ENCODE results near the gene APOBEC3A. TPM values are rescaled to one million over a fixed set of nuclear protein-coding genes. Genes with fewer than 3 reads are reported as not detected.

APOBEC3A gene
- under 1 TPM in 1 of 3 donors, not detected in 2; 0.13 TPM for total RNA-seq

- no peaks in the 10 kb centered on the region for H3K27me3 Mint-ChIP-seq (ENCODE audit: low read depth)
- no peaks in the 10 kb centered on the region for H3K9me3 Mint-ChIP-seq
- DNase-seq, result no peak
- no peaks in the 10 kb centered on the region for H3K36me3 Mint-ChIP-seq (ENCODE audit: insufficient read depth)
- ATAC-seq, result no peak
- peaks cover 11% of the 10 kb centered on the region for H3K4me1 Mint-ChIP-seq (ENCODE audit: low read depth)
- no peak within 1 kb of the TSS for H3K4me3 Mint-ChIP-seq
These were observed at the start of gene APOBEC3A for GRCh38 chr22:38957046-38957770. Gene APOBEC3A, plus strand, starts transcription at chr22:38957609. Its CDS starts 83 bp downstream, at chr22:38957692.

GRCh38 chr22:38907767-38908166 is 49.6 kb upstream of the APOBEC3A start:
- Mint-ChIP-seq H3K36me3 (ENCODE audit: insufficient read depth) (no peaks in the 10 kb centered on the region), H3K4me3 (no peak overlapping the region), H3K27me3 (ENCODE audit: low read depth) (peaks cover 40% of the 10 kb centered on the region), H3K9me3 (peaks cover 5% of the 10 kb centered on the region), H3K4me1 (ENCODE audit: low read depth) (no peaks in the 10 kb centered on the region)
- no peak for DNase-seq
- ATAC-seq, result no peak

GRCh38 chr22:38911434-38911833 is 46.0 kb upstream of the APOBEC3A start:
- no peaks in the 10 kb centered on the region for H3K4me1 Mint-ChIP-seq (ENCODE audit: low read depth)

GRCh38 chr22:38919631-38920190 is 37.7 kb upstream of the APOBEC3A start:
- Mint-ChIP-seq H3K4me1 (ENCODE audit: low read depth) (no peaks in the 10 kb centered on the region), H3K4me3 (no peak overlapping the region), H3K27me3 (ENCODE audit: low read depth) (peaks cover 25% of the 10 kb centered on the region), H3K9me3 (no peaks in the 10 kb centered on the region), H3K36me3 (ENCODE audit: insufficient read depth) (no peaks in the 10 kb centered on the region)
- no peak for ATAC-seq
- no peak for DNase-seq

More at GRCh38 chr22:38911434-38911833, 46.0 kb upstream of the APOBEC3A start:
- ATAC-seq (no peak), DNase-seq (no peak)
- no peaks in the 10 kb centered on the region for H3K36me3 Mint-ChIP-seq (ENCODE audit: insufficient read depth)
- H3K4me3 Mint-ChIP-seq, result no peak overlapping the region
- H3K9me3 Mint-ChIP-seq, result no peaks in the 10 kb centered on the region
- H3K27me3 Mint-ChIP-seq (ENCODE audit: low read depth), result peaks cover 33% of the 10 kb centered on the region

- Mint-ChIP-seq H3K36me3 (ENCODE audit: insufficient read depth) (no peaks in the 10 kb centered on the region), H3K27me3 (ENCODE audit: low read depth) (peaks cover 36% of the 10 kb centered on the region), H3K4me1 (ENCODE audit: low read depth) (no peaks in the 10 kb centered on the region), H3K4me3 (no peak overlapping the region), H3K9me3 (no peaks in the 10 kb centered on the region)
- DNase-seq, result no peak
- ATAC-seq, result no peak
These were observed 36.3 kb upstream of the APOBEC3A start for GRCh38 chr22:38921120-38921519.

- DNase-seq (no peak), ATAC-seq (no peak)
- Mint-ChIP-seq H3K4me1 (ENCODE audit: low read depth) (no peaks in the 10 kb centered on the region), H3K36me3 (ENCODE audit: insufficient read depth) (no peaks in the 10 kb centered on the region), H3K4me3 (no peak overlapping the region), H3K27me3 (ENCODE audit: low read depth) (peaks cover 38% of the 10 kb centered on the region), H3K9me3 (no peaks in the 10 kb centered on the region)
These were observed 35.6 kb upstream of the APOBEC3A start for GRCh38 chr22:38921806-38922205.

GRCh38 chr22:38923463-38924346 is 33.7 kb upstream of the APOBEC3A start:
- H3K4me3 Mint-ChIP-seq, result no peak overlapping the region
- DNase-seq (no peak), ATAC-seq (no peak)
- H3K4me1 Mint-ChIP-seq (ENCODE audit: low read depth), result peaks cover 3% of the 10 kb centered on the region
- H3K36me3 Mint-ChIP-seq (ENCODE audit: insufficient read depth), result no peaks in the 10 kb centered on the region
- no peaks in the 10 kb centered on the region for H3K9me3 Mint-ChIP-seq
- H3K27me3 Mint-ChIP-seq (ENCODE audit: low read depth), result peaks cover 47% of the 10 kb centered on the region

GRCh38 chr22:38924347-38924952 is 33.0 kb upstream of the APOBEC3A start:
- ATAC-seq, result no peak
- H3K4me3 Mint-ChIP-seq, result no peak overlapping the region
- DNase-seq, result no peak
- no peaks in the 10 kb centered on the region for H3K36me3 Mint-ChIP-seq (ENCODE audit: insufficient read depth)
- H3K9me3 Mint-ChIP-seq, result no peaks in the 10 kb centered on the region
- H3K27me3 Mint-ChIP-seq (ENCODE audit: low read depth), result peaks cover 49% of the 10 kb centered on the region
- peaks cover 3% of the 10 kb centered on the region for H3K4me1 Mint-ChIP-seq (ENCODE audit: low read depth)

- no peak overlapping the region for H3K4me3 Mint-ChIP-seq
- no peak for DNase-seq
- ATAC-seq, result no peak
- H3K36me3 Mint-ChIP-seq (ENCODE audit: insufficient read depth), result no peaks in the 10 kb centered on the region
- peaks cover 48% of the 10 kb centered on the region for H3K27me3 Mint-ChIP-seq (ENCODE audit: low read depth)
- peaks cover 3% of the 10 kb centered on the region for H3K4me1 Mint-ChIP-seq (ENCODE audit: low read depth)
- H3K9me3 Mint-ChIP-seq, result no peaks in the 10 kb centered on the region
These were observed 31.8 kb upstream of the APOBEC3A start for GRCh38 chr22:38925571-38926041.

- Mint-ChIP-seq H3K4me1 (ENCODE audit: low read depth) (peaks cover 3% of the 10 kb centered on the region), H3K9me3 (no peaks in the 10 kb centered on the region), H3K4me3 (peak overlapping the region; percentile 43), H3K27me3 (ENCODE audit: low read depth) (peaks cover 41% of the 10 kb centered on the region), H3K36me3 (ENCODE audit: insufficient read depth) (no peaks in the 10 kb centered on the region)
- ATAC-seq, result peak; percentile 65 to 78
- peak; percentile 43 for DNase-seq
These were observed 30.2 kb upstream of the APOBEC3A start for GRCh38 chr22:38927033-38927781.

- ATAC-seq (no peak), DNase-seq (no peak)
- Mint-ChIP-seq H3K36me3 (ENCODE audit: insufficient read depth) (no peaks in the 10 kb centered on the region), H3K4me1 (ENCODE audit: low read depth) (peaks cover 3% of the 10 kb centered on the region), H3K27me3 (ENCODE audit: low read depth) (peaks cover 24% of the 10 kb centered on the region), H3K4me3 (no peak overlapping the region), H3K9me3 (no peaks in the 10 kb centered on the region)
These were observed 26.9 kb upstream of the APOBEC3A start for GRCh38 chr22:38930512-38930911.

GRCh38 chr22:38935023-38935422 is 22.4 kb upstream of the APOBEC3A start:
- peaks cover under 1% of the 10 kb centered on the region for H3K4me1 Mint-ChIP-seq (ENCODE audit: low read depth)
- DNase-seq, result no peak
- no peak overlapping the region for H3K4me3 Mint-ChIP-seq
- H3K36me3 Mint-ChIP-seq (ENCODE audit: insufficient read depth), result no peaks in the 10 kb centered on the region
- no peaks in the 10 kb centered on the region for H3K9me3 Mint-ChIP-seq
- peaks cover 19% of the 10 kb centered on the region for H3K27me3 Mint-ChIP-seq (ENCODE audit: low read depth)
- no peak for ATAC-seq

- DNase-seq (no peak), ATAC-seq (no peak)
- H3K4me3 Mint-ChIP-seq, result no peak overlapping the region
- H3K36me3 Mint-ChIP-seq (ENCODE audit: insufficient read depth), result no peaks in the 10 kb centered on the region
- peaks cover 19% of the 10 kb centered on the region for H3K27me3 Mint-ChIP-seq (ENCODE audit: low read depth)
- peaks cover 2% of the 10 kb centered on the region for H3K4me1 Mint-ChIP-seq (ENCODE audit: low read depth)
- H3K9me3 Mint-ChIP-seq, result no peaks in the 10 kb centered on the region
These were observed 21.8 kb upstream of the APOBEC3A start for GRCh38 chr22:38935616-38936015.

All from activated T-cell treated with anti-CD3 and anti-CD28 coated beads, Interleukin-2, amount 50 U/mL, for 4 hours (primary cell).